Measurements from ENCODE around the gene HEATR3. TPM values are rescaled to one million over a fixed set of nuclear protein-coding genes. Genes with fewer than 3 reads are reported as not detected.

Gene HEATR3
- total RNA-seq, 1 donor from 2014 or later, result 23.9 TPM

DNA sequence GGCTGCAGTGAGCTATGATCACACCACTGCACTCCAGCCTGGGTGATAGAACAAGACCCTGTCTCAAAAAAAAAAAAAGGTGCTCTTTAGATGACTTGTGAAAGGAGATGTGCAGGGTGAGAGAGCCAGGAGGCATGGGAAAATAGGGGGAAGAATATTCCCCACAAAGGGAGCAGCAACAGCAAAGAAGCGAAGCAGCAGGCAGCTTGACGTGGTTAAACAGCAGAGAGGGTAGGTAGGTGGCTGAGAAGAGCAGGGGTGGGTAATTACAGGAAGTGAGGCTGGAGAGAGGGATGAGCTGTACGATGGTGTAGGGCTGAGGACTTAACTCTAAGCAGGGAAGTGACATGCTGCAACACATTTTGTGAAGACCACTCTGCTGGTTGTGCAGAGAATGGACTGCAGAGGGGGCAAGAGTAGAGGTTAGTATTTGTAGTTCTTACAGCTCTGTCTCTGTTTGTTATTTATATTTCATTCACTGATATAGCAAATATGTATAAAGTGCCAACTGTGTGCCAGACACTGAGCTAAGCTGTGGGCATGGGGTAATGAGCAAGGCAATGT lies 1.6 kb downstream of the HEATR3 start:
- TF ChIP-seq EZH2phosphoT487 (IDR thresholded peaks at IDR 0.05) (no peak), EZH2 (IDR thresholded peaks at IDR 0.05) (no peak)
- TF ChIP-seq, protein P1, sequence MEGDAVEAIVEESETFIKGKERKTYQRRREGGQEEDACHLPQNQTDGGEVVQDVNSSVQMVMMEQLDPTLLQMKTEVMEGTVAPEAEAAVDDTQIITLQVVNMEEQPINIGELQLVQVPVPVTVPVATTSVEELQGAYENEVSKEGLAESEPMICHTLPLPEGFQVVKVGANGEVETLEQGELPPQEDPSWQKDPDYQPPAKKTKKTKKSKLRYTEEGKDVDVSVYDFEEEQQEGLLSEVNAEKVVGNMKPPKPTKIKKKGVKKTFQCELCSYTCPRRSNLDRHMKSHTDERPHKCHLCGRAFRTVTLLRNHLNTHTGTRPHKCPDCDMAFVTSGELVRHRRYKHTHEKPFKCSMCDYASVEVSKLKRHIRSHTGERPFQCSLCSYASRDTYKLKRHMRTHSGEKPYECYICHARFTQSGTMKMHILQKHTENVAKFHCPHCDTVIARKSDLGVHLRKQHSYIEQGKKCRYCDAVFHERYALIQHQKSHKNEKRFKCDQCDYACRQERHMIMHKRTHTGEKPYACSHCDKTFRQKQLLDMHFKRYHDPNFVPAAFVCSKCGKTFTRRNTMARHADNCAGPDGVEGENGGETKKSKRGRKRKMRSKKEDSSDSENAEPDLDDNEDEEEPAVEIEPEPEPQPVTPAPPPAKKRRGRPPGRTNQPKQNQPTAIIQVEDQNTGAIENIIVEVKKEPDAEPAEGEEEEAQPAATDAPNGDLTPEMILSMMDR (IDR thresholded peaks at IDR 0.05), result peak; percentile 55
- Histone ChIP-seq H3K4me2 (peak overlapping the region; percentile 86), H4K20me1 (ENCODE audit: low read depth) (peaks cover 8% of the 10 kb centered on the region), H3K4me3 (peak overlapping the region; percentile 16), H3K79me2 (ENCODE audit: low read depth) (peaks cover 23% of the 10 kb centered on the region), H3K9ac (no peak overlapping the region), H3K4me1 (peaks cover 8% of the 10 kb centered on the region), H3F3A (ENCODE audit: low read depth) (peaks cover 20% of the 10 kb centered on the region), H3K27me3 (no peaks in the 10 kb centered on the region), H3K27ac (no peak overlapping the region), H3K36me3 (no peaks in the 10 kb centered on the region), H3K9me3 (ENCODE audit: low read depth) (no peaks in the 10 kb centered on the region), H2AFZ (replicated peaks) (no peak overlapping the region)
- H3K4me3 Mint-ChIP-seq, result peak overlapping the region; percentile 91
- H3K4me1 Mint-ChIP-seq, result peaks cover 20% of the 10 kb centered on the region
- H3K9me3 Mint-ChIP-seq, result no peaks in the 10 kb centered on the region
- peaks cover 5% of the 10 kb centered on the region for H3K27me3 Mint-ChIP-seq (ENCODE audit: insufficient read depth, low read depth)
- H3K27ac Mint-ChIP-seq, result peak overlapping the region; percentile 17
- H3K36me3 Mint-ChIP-seq, result peaks cover 2% of the 10 kb centered on the region
- DNase-seq (ENCODE audit: low spot score), result peak; percentile 53

DNA sequence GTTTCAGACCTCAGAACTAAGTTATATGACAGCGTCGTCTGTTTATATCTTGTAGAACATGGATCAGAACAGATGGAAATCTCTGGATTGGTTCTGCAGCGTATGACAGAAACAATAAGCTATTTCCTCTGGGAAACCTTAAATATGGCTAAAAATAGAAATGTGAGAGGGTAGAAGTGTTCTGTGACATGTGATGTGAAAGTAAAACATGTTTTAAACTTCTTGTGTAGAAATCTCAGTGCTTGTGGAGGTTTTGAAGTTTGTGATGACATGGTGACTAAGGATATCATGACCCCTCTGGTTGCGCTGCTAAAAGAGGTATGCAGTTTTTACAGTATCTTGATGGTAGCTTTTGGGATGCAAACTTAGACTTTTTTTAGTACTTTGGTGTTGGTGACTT lies 2.8 kb downstream of the HEATR3 start:
- Histone ChIP-seq H3K79me2 (ENCODE audit: low read depth) (peaks cover 23% of the 10 kb centered on the region), H3K9ac (no peak overlapping the region), H3F3A (ENCODE audit: low read depth) (peaks cover 20% of the 10 kb centered on the region), H3K36me3 (no peaks in the 10 kb centered on the region), H3K4me1 (peaks cover 16% of the 10 kb centered on the region), H3K9me3 (ENCODE audit: low read depth) (no peaks in the 10 kb centered on the region), H3K4me2 (no peak overlapping the region), H2AFZ (replicated peaks) (no peak overlapping the region), H3K27ac (no peak overlapping the region), H4K20me1 (ENCODE audit: low read depth) (peaks cover 8% of the 10 kb centered on the region), H3K27me3 (no peaks in the 10 kb centered on the region), H3K4me3 (no peak overlapping the region)
- DNase-seq (ENCODE audit: low spot score), result no peak
- Mint-ChIP-seq H3K9me3 (no peaks in the 10 kb centered on the region), H3K27me3 (ENCODE audit: insufficient read depth, low read depth) (peaks cover 5% of the 10 kb centered on the region), H3K4me3 (no peak overlapping the region), H3K4me1 (peaks cover 26% of the 10 kb centered on the region), H3K27ac (no peak overlapping the region), H3K36me3 (peaks cover 2% of the 10 kb centered on the region)
- no peak for TF ChIP-seq EZH2phosphoT487 (IDR thresholded peaks at IDR 0.05)
- TF ChIP-seq EZH2 (IDR thresholded peaks at IDR 0.05), result no peak
- TF ChIP-seq, protein P1 (IDR thresholded peaks at IDR 0.05), result no peak

DNA sequence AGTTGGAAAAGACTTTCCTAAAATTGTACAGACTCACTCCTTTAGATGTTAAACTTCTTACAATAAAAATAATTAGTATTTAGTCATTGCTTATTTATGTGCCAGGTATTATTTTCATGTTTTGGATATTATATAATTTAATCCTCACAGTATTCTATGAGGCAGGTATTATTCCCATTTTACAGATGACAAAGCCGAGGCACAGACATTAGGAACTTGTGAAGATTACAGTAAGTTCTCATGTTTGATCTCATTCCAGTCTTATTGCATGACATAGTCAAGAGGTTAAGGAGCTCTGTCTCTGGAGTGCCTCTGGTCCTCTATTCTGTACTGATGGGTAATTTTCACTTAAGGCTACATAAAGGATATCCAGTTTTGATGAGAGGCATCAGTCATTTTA lies 3.3 kb downstream of the HEATR3 start:
- no peaks in the 10 kb centered on the region for H3K27me3 ChIP-seq
- H3K27ac Mint-ChIP-seq, result no peak overlapping the region
- no peak overlapping the region for H3K27ac ChIP-seq
- peaks cover 5% of the 10 kb centered on the region for H3K27me3 Mint-ChIP-seq (ENCODE audit: insufficient read depth, low read depth)
- no peak overlapping the region for H3K4me3 ChIP-seq
- peaks cover 2% of the 10 kb centered on the region for H3K36me3 Mint-ChIP-seq
- no peak for DNase-seq (ENCODE audit: low spot score)
- no peaks in the 10 kb centered on the region for H3K9me3 ChIP-seq (ENCODE audit: low read depth)
- TF ChIP-seq EZH2phosphoT487 (IDR thresholded peaks at IDR 0.05) (no peak), EZH2 (IDR thresholded peaks at IDR 0.05) (no peak)
- TF ChIP-seq, protein P1 (IDR thresholded peaks at IDR 0.05), result no peak
- H3F3A ChIP-seq (ENCODE audit: low read depth), result peaks cover 20% of the 10 kb centered on the region
- H3K4me1 Mint-ChIP-seq, result peaks cover 26% of the 10 kb centered on the region
- H3K4me1 ChIP-seq, result peaks cover 17% of the 10 kb centered on the region
- peaks cover 23% of the 10 kb centered on the region for H3K79me2 ChIP-seq (ENCODE audit: low read depth)
- H3K9ac ChIP-seq, result no peak overlapping the region
- H3K9me3 Mint-ChIP-seq, result no peaks in the 10 kb centered on the region
- H4K20me1 ChIP-seq (ENCODE audit: low read depth), result peaks cover 8% of the 10 kb centered on the region
- no peak overlapping the region for H2AFZ ChIP-seq (replicated peaks)
- no peak overlapping the region for H3K4me2 ChIP-seq
- no peak overlapping the region for H3K4me3 Mint-ChIP-seq
- H3K36me3 ChIP-seq, result no peaks in the 10 kb centered on the region
